Measurements from ENCODE around the gene DAPK1.

- TF ChIP-seq EZH2 (IDR thresholded peaks at IDR 0.05; ENCODE audit: borderline replicate concordance, low read length), result no peak
- TF ChIP-seq CTCF (conservative IDR thresholded peaks at IDR 0.05 in 1 of 2, IDR thresholded peaks at IDR 0.05 in 1 of 2; ENCODE audit: extremely low read depth in 1 of 2, insufficient read depth in 1 of 2, low read depth in 1 of 2, low read length in 2 of 2), result no peak
These were observed 158.1 kb downstream of the DAPK1 start for GRCh38 chr9:87655731-87656130.
